ENCODE data around the gene HSPB2. TPM values are rescaled to one million over a fixed set of nuclear protein-coding genes. Genes with fewer than 3 reads are reported as not detected.

HSPB2 gene
- total RNA-seq, 1 experiment from 2014 or later: 0.33 TPM

- no peak for TF ChIP-seq ZNF425 (CRISPR knock-in tag; conservative IDR thresholded peaks at IDR 0.05)
- no peak for TF ChIP-seq PRRX2 (CRISPR knock-in tag; IDR thresholded peaks at IDR 0.05)
- TF ChIP-seq, protein P1, sequence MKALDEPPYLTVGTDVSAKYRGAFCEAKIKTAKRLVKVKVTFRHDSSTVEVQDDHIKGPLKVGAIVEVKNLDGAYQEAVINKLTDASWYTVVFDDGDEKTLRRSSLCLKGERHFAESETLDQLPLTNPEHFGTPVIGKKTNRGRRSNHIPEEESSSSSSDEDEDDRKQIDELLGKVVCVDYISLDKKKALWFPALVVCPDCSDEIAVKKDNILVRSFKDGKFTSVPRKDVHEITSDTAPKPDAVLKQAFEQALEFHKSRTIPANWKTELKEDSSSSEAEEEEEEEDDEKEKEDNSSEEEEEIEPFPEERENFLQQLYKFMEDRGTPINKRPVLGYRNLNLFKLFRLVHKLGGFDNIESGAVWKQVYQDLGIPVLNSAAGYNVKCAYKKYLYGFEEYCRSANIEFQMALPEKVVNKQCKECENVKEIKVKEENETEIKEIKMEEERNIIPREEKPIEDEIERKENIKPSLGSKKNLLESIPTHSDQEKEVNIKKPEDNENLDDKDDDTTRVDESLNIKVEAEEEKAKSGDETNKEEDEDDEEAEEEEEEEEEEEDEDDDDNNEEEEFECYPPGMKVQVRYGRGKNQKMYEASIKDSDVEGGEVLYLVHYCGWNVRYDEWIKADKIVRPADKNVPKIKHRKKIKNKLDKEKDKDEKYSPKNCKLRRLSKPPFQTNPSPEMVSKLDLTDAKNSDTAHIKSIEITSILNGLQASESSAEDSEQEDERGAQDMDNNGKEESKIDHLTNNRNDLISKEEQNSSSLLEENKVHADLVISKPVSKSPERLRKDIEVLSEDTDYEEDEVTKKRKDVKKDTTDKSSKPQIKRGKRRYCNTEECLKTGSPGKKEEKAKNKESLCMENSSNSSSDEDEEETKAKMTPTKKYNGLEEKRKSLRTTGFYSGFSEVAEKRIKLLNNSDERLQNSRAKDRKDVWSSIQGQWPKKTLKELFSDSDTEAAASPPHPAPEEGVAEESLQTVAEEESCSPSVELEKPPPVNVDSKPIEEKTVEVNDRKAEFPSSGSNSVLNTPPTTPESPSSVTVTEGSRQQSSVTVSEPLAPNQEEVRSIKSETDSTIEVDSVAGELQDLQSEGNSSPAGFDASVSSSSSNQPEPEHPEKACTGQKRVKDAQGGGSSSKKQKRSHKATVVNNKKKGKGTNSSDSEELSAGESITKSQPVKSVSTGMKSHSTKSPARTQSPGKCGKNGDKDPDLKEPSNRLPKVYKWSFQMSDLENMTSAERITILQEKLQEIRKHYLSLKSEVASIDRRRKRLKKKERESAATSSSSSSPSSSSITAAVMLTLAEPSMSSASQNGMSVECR (CRISPR knock-in tag; IDR thresholded peaks at IDR 0.05; ENCODE audit: borderline replicate concordance): no peak
- no peak for TF ChIP-seq NR1H2 (CRISPR knock-in tag; IDR thresholded peaks at IDR 0.05)
- TF ChIP-seq STAT6 (CRISPR knock-in tag; conservative IDR thresholded peaks at IDR 0.05; ENCODE audit: low read depth): no peak
- no peak for TF ChIP-seq ZNF512 (CRISPR knock-in tag; IDR thresholded peaks at IDR 0.05; ENCODE audit: borderline replicate concordance)
- no peak for TF ChIP-seq CREB1 (CRISPR knock-in tag; IDR thresholded peaks at IDR 0.05)
- TF ChIP-seq HMGA2 (CRISPR knock-in tag; IDR thresholded peaks at IDR 0.05): no peak
Measured at GRCh38 chr11:111951565-111951964, 39.0 kb downstream of the HSPB2 start (continued).

- peaks cover 6% of the 10 kb centered on the region; the same call in 1 of the 2 replicates for H3K4me1 Mint-ChIP-seq
- H3K9me3 Mint-ChIP-seq: peaks cover 22% of the 10 kb centered on the region
- peaks cover 31% of the 10 kb centered on the region for H3K36me3 Mint-ChIP-seq
- no peak overlapping the region for H3K4me3 Mint-ChIP-seq
- ChIA-PET POLR2A (no interaction called here), CTCF (interaction anchor here (1.2 kb wide), 1 partner anchor 22 kb away, joined by 5 read pairs; no protein-coding TSS in a partner anchor)
- no peaks in the 10 kb centered on the region for H3K27me3 Mint-ChIP-seq (ENCODE audit: low read depth)
- no peak for ATAC-seq
- no peak for DNase-seq (ENCODE audit: low spot score)
- H3K27ac Mint-ChIP-seq: no peak overlapping the region
- TF ChIP-seq MAX (CRISPR knock-in tag; IDR thresholded peaks at IDR 0.05): no peak
- TF ChIP-seq NFATC4 (CRISPR knock-in tag; IDR thresholded peaks at IDR 0.05): no peak
- no peak for TF ChIP-seq JUN (CRISPR knock-in tag; IDR thresholded peaks at IDR 0.05)
- TF ChIP-seq MXD4 (CRISPR knock-in tag; IDR thresholded peaks at IDR 0.05; ENCODE audit: borderline replicate concordance): no peak
- no peak for TF ChIP-seq GRHL2 (CRISPR knock-in tag; IDR thresholded peaks at IDR 0.05; ENCODE audit: insufficient replicate concordance, severe bottlenecking)
- TF ChIP-seq RORB (CRISPR knock-in tag; IDR thresholded peaks at IDR 0.05): no peak
- no peak for TF ChIP-seq NR2C2 (CRISPR knock-in tag; IDR thresholded peaks at IDR 0.05)
- TF ChIP-seq CTCF (IDR thresholded peaks at IDR 0.05): no peak
- TF ChIP-seq SOX15 (CRISPR knock-in tag; IDR thresholded peaks at IDR 0.05): no peak
- no peak for TF ChIP-seq ELF4 (CRISPR knock-in tag; IDR thresholded peaks at IDR 0.05; ENCODE audit: low read depth)
- TF ChIP-seq ZNF121 (CRISPR knock-in tag; IDR thresholded peaks at IDR 0.05): no peak
- TF ChIP-seq, protein P2, sequence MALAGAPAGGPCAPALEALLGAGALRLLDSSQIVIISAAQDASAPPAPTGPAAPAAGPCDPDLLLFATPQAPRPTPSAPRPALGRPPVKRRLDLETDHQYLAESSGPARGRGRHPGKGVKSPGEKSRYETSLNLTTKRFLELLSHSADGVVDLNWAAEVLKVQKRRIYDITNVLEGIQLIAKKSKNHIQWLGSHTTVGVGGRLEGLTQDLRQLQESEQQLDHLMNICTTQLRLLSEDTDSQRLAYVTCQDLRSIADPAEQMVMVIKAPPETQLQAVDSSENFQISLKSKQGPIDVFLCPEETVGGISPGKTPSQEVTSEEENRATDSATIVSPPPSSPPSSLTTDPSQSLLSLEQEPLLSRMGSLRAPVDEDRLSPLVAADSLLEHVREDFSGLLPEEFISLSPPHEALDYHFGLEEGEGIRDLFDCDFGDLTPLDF (CRISPR knock-in tag; IDR thresholded peaks at IDR 0.05): no peak
- TF ChIP-seq USF1 (CRISPR knock-in tag; IDR thresholded peaks at IDR 0.05): no peak
- no peak for TF ChIP-seq IRF1 (CRISPR knock-in tag; IDR thresholded peaks at IDR 0.05)
Measured at GRCh38 chr11:111954154-111954553, 41.6 kb downstream of the HSPB2 start.

Data from WTC11 (cell line).